Cardiac fibroblast (primary cell): Measurements from ENCODE around the gene GNG11.

ENCODE experiments used
- DNase-seq, 2 donors: peaks; one replicate each; pipeline versions ENCODE4 v3.0.0 to v3.0.0-alpha.2; 2010; ENCODE audit warnings: low read depth in 2 of 2
- H3K4me3 ChIP-seq, 2 donors: replicated peaks in 1 of 2; 1 replicate in 1 of 2; 2 replicates in 1 of 2; pipeline ENCODE4 v1.5.1; 2011; ENCODE audit warnings: low read depth in 2 of 2, low read length in 2 of 2, mild to moderate bottlenecking in 2 of 2, moderate library complexity in 1 of 2
- CTCF ChIP-seq: IDR thresholded peaks from one replicate; pipeline ENCODE4 v1.5.1; 2011; ENCODE audit warnings: low read depth, mild to moderate bottlenecking, low read length, inconsistent platforms

GNG11 gene

DNA sequence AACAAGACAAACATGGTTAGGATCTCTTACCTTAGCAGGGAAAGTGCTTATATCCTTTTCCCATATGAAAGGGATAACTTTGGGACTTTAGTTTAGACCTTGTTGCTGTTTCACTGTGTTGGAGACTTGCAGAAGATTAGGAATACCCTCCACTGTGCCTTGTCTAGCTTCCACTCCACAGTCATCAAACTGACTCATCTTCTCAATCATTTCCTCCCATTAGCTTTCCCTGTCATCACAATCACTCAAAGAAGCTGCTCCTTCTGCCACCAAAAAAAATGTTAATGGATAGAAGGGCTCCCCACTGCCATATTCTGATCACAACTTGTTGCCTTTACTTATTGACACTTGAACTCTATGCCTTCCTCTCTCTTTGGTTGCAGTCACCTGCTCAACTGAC lies 16.8 kb downstream of the GNG11 start:
- DNase-seq, result no peak
- no peak overlapping the region for H3K4me3 ChIP-seq
- TF ChIP-seq CTCF, result no peak

GRCh38 chr7:93941945-93942344 lies 20.4 kb downstream of the GNG11 start:
- peak; percentile 36 to 47 for DNase-seq

DNA sequence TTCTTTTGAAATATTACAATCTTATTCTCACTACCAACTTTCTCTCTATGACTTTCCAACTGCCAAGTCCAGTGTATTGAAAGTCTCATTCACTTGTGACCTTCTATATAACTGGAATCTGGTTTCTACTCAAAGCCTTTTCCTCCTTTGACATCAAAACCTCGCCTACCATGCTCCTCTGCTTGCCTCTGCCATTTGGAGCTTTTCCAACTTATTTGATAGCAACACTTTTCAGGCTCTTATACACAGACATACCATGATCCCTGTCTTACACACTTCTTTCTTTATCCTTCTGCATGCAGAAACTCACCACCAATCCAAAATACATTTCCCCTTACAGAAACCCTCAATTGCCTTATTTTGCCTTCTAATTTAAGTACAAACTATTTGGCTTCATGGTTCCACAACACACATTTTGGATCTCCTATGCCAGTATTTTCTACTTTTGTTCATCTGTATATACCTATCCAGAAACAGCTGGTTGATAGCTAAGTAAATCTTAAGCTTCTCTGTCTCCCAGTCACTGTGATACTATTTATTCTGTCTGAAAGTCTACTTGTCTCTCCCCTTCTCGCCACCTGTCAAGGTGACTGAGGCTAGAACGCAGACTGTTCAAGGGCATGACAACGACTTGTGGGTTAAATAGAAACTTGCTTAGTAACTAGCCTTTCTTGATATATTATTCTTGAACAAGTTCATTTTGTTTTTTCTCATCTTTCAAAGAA lies 22.4 kb downstream of the GNG11 start:
- DNase-seq, result no peak
- no peak for TF ChIP-seq CTCF
- no peak overlapping the region for H3K4me3 ChIP-seq

More at GRCh38 chr7:93941945-93942344, 20.4 kb downstream of the GNG11 start:
- TF ChIP-seq CTCF, result no peak
- no peak overlapping the region for H3K4me3 ChIP-seq

DNA sequence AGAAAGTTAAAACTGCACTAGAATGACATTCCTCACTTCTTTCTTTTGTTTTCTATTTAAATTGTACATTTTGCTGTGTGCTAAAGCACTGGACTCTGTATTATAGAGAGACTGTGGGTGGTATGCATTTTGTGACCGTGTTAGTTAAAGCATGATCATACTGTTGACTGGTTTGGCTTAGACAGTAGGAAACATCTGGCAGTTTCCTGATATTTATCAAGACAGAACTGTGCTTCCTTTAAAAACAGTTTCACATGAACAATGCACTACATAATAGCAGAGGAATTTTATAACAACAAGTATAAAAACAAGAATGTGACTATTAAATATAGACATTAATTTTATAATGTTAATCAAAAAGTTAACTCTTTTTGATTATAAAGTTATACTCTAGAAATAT lies 23.1 kb downstream of the GNG11 start:
- no peak overlapping the region for H3K4me3 ChIP-seq
- TF ChIP-seq CTCF, result no peak
- DNase-seq, result peak; percentile 71 to 77

- no peak overlapping the region for H3K4me3 ChIP-seq
- no peak for TF ChIP-seq CTCF
- no peak for DNase-seq
Observed at GRCh38 chr7:93945083-93945482, 23.5 kb downstream of the GNG11 start.

DNA sequence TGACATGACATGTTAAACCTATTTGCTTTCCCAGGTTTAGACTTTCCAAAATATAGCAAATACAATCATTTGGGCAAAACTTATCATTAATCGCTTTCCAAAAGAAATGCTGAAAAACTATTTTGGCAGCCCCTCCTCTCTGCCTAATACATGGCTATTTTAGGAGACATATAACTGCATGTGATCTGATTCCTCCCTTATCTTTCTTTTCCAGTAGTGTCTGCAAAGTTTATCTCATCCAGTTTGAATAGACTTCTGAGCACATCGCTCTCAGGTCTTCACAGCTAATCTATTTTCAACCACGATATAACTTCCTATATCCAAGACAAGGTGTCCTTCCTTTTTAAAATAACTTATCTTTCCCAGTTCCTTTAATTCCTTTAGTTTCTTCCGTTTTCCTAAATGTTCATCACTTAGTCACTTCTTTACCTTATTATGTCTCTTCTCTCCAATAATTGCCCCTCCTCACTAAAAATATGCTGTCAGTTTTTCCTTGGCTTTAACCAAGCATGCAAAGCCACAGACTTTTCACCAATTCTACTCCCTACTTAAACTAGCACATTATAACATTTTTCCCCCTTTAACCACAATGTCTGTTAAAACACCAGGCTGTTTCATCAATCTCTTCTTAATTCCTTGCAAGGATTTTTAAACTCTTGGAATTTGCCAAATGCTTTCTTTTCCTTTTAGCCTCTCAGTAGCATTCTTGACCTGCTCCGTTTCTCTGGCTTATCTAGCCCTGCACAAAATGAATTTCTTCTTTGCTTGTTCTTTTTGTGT lies 24.4 kb downstream of the GNG11 start:
- no peak for TF ChIP-seq CTCF
- no peak for DNase-seq
- H3K4me3 ChIP-seq, result no peak overlapping the region
